ENCODE results near the gene IRAK1BP1.

Gene IRAK1BP1

GRCh38 chr6:78867020-78867369 lies 356 bp upstream of the IRAK1BP1 start:
- H3K4me2 ChIP-seq (ENCODE audit: low read depth, low read length, poor library complexity, severe bottlenecking), result peak overlapping the region; percentile 82
- no peaks in the 10 kb centered on the region for H3K9me3 ChIP-seq (ENCODE audit: insufficient read depth, low read length)
- H3K36me3 ChIP-seq (ENCODE audit: low read length), result no peaks in the 10 kb centered on the region
- peak overlapping the region; percentile 79 for H3K9ac ChIP-seq (ENCODE audit: low read length)
- no peaks in the 10 kb centered on the region for H3K27me3 ChIP-seq (ENCODE audit: low read length)
- no peaks in the 10 kb centered on the region for H3K9me2 ChIP-seq (replicated peaks; ENCODE audit: insufficient read depth, low read length)
- peak overlapping the region; percentile 73 for H3K27ac ChIP-seq (ENCODE audit: low read depth, low read length)
- peak overlapping the region; percentile 69 for H3K4me3 ChIP-seq (ENCODE audit: insufficient read depth, low read length, poor library complexity, severe bottlenecking)
- TF ChIP-seq EZH2phosphoT487 (conservative IDR thresholded peaks at IDR 0.05; ENCODE audit: low read length), result no peak
- TF ChIP-seq CTCF (IDR thresholded peaks at IDR 0.05; ENCODE audit: insufficient read depth, low read length, poor library complexity, severe bottlenecking), result no peak
- H3F3A ChIP-seq (ENCODE audit: insufficient read depth), result peaks cover 10% of the 10 kb centered on the region; the same call in 1 of the 2 replicates
- no peaks in the 10 kb centered on the region for H3K79me2 ChIP-seq (ENCODE audit: insufficient read depth, low read length)
- peaks cover 2% of the 10 kb centered on the region; the same call in 1 of the 2 replicates for H4K20me1 ChIP-seq (ENCODE audit: low read depth, low read length)
- peak overlapping the region; percentile 98 for H2AFZ ChIP-seq (ENCODE audit: low read depth, low read length, severe bottlenecking)

- Histone ChIP-seq H3K9me3 (ENCODE audit: insufficient read depth, low read length) (no peaks in the 10 kb centered on the region), H3K36me3 (ENCODE audit: low read length) (no peaks in the 10 kb centered on the region), H3K9ac (ENCODE audit: low read length) (peak overlapping the region; percentile 79), H3K4me3 (ENCODE audit: insufficient read depth, low read length, poor library complexity, severe bottlenecking) (peak overlapping the region; percentile 69), H3K27ac (ENCODE audit: low read depth, low read length) (peak overlapping the region; percentile 73), H3K79me2 (ENCODE audit: insufficient read depth, low read length) (no peaks in the 10 kb centered on the region), H3F3A (ENCODE audit: insufficient read depth) (peaks cover 5% of the 10 kb centered on the region; the same call in 1 of the 2 replicates), H2AFZ (ENCODE audit: low read depth, low read length, severe bottlenecking) (peak overlapping the region; percentile 98), H3K27me3 (ENCODE audit: low read length) (no peaks in the 10 kb centered on the region), H4K20me1 (ENCODE audit: low read depth, low read length) (no peaks in the 10 kb centered on the region), H3K4me2 (ENCODE audit: low read depth, low read length, poor library complexity, severe bottlenecking) (peak overlapping the region; percentile 82), H3K9me2 (replicated peaks; ENCODE audit: insufficient read depth, low read length) (no peaks in the 10 kb centered on the region)
- TF ChIP-seq EZH2phosphoT487 (conservative IDR thresholded peaks at IDR 0.05; ENCODE audit: low read length) (no peak), CTCF (IDR thresholded peaks at IDR 0.05; ENCODE audit: insufficient read depth, low read length, poor library complexity, severe bottlenecking) (no peak)
These were observed 765 bp downstream of the IRAK1BP1 start for GRCh38 chr6:78868116-78868515.

GRCh38 chr6:78875505-78875904 lies 8.2 kb downstream of the IRAK1BP1 start:
- H3K79me2 ChIP-seq (ENCODE audit: insufficient read depth, low read length), result no peaks in the 10 kb centered on the region
- TF ChIP-seq EZH2phosphoT487 (conservative IDR thresholded peaks at IDR 0.05; ENCODE audit: low read length), result no peak
- no peak for TF ChIP-seq CTCF (IDR thresholded peaks at IDR 0.05; ENCODE audit: insufficient read depth, low read length, poor library complexity, severe bottlenecking)
- no peaks in the 10 kb centered on the region for H3K9me3 ChIP-seq (ENCODE audit: insufficient read depth, low read length)

More at GRCh38 chr6:78875505-78875904, 8.2 kb downstream of the IRAK1BP1 start:
- Histone ChIP-seq H4K20me1 (ENCODE audit: low read depth, low read length) (no peaks in the 10 kb centered on the region), H3K36me3 (ENCODE audit: low read length) (no peaks in the 10 kb centered on the region), H3K9ac (ENCODE audit: low read length) (no peak overlapping the region), H3K27me3 (ENCODE audit: low read length) (no peaks in the 10 kb centered on the region), H2AFZ (ENCODE audit: low read depth, low read length, severe bottlenecking) (no peak overlapping the region), H3K4me2 (ENCODE audit: low read depth, low read length, poor library complexity, severe bottlenecking) (no peak overlapping the region), H3K9me2 (replicated peaks; ENCODE audit: insufficient read depth, low read length) (no peaks in the 10 kb centered on the region), H3K4me3 (ENCODE audit: insufficient read depth, low read length, poor library complexity, severe bottlenecking) (no peak overlapping the region), H3K27ac (ENCODE audit: low read depth, low read length) (no peak overlapping the region), H3F3A (ENCODE audit: insufficient read depth) (no peaks in the 10 kb centered on the region)

Data from SU-DHL-6 (cell line).